NCI-H82 (cell line): ENCODE measurements around the gene XIRP2.
"Not testable (repeated sequence)": the region's sequence is repeated elsewhere in the genome, so short reads cannot be mapped to it uniquely, and the experiment has no call there.

Experiments used
- DNase-seq: peaks from one replicate; lab custom pipeline; 2025; lab: John Stamatoyannopoulos, UW

The XIRP2 gene

GRCh38 chr2:167048829-167049228, 160.5 kb downstream of the XIRP2 start:
- DNase-seq, result peak; percentile 80

DNA sequence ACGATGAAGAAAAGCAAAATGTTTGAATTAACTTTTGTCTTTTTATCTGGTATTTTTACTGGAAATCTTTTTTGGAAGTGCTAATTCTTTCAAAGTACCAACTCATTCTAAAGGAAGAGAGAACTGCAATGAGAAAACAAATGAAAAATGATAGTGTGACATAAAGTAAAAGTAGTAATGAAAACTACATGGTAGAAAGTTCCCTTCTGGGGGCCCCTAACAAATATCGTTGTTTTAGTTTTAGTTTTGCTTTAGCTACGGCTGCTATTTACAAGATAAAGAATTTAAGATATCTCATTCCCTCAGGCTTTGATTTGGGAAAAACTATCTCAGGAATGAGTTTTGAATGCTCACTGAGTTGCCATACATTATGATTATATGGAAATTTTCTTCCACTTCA, 161.4 kb downstream of the XIRP2 start:
- no peak for DNase-seq

GRCh38 chr2:167052825-167053224, 164.5 kb downstream of the XIRP2 start:
- DNase-seq, result no peak

GRCh38 chr2:167054881-167055280, 166.6 kb downstream of the XIRP2 start:
- DNase-seq, result no peak

DNA sequence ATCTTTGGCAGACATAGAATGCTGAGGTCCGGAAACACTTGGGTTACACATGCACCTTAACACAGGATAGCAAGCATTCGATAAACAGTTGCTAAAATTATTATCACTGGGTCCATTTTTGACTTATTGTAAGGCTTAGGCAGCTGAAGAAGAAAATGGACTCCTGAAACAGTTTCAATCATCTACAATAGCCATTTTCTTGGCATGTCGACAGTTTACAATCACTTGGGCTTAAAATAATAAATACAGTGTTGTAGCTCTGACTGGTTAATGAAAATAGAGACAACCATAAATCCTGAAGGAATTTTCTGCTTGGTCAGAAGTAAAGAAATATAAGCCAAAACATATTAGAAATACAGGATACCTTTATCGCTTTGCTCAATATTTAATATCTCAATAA, 169.2 kb downstream of the XIRP2 start:
- no peak for DNase-seq

DNA sequence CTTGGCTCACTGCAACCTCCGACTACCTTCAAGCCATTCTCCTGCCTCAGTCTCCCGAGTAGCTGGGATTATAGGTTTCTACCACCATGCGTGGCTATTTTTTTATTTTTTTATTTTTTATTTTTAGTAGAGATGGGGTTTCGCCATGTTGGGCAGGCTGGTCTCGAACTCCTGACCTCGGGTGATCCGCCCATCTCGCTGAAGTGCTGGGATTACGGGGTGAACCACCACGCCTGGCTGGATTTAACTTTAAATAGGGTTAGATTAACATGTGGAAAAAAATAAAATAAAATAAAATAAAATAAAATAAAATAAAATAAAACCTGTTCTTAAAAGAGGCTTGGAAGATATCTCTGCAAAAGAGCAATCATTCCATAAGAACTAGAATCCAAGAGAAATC, 170.9 kb downstream of the XIRP2 start:
- DNase-seq, result no peak

DNA sequence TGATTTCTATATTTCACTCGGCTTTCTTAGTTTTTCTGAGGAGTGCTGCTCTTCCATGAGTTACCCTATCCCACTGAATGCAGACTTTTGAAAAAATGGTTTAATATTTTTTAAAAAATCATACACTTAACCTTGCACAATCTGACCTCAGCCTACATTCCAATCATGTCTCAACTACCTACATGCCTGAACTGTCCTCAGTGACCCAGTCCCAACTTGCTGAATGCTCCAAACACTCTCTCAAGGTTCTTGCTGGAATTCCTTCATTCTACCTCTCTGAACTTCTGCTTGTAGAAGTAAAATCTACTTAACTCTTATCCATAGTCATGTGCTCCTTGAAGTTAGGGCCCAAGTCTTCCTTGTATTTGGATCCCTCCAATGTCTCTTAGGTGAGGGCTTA, 181.6 kb downstream of the XIRP2 start:
- no peak for DNase-seq

DNA sequence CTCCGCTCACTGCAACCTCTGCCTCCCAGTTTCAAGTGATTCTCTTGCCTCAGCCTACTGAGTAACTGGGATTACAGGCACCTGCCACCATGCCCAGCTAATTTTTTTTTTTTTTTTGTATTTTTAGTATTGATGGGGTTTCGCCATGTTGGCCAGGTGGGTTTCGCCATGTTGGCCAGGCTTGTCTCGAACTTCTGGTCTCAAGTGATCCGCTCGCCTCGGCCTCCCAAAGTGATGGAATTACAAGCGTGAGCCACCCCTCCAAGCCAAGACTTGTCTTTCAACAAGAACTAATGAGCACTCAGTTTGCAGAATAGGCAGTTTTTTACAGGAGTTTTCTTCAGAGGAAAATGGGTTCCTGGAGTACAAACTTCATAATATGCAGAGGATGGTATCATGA, 187.4 kb downstream of the XIRP2 start:
- not testable (repeated sequence) for DNase-seq

DNA sequence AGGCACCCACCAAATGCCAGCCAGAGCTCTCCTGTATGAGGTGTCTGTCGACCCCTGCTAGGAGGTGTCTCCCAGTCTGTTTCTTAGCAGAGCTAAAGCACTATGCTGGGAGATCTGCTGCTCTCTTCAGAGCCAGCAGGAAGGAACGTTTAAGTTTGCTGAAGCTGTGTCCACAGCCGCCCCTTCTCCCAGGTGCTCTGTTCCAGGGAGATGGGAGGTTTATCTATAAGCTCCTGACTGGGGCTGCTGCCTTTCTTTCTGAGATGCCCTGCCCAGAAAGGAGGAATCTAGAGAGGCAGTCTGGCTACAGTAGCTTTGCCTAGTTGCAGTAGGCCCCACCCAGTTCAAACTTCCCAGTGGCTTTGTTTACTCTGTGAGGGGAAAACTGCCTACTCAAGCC, 210.7 kb downstream of the XIRP2 start:
- DNase-seq, result not testable (repeated sequence)

GRCh38 chr2:167100506-167100905, 212.2 kb downstream of the XIRP2 start:
- DNase-seq, result no peak

DNA sequence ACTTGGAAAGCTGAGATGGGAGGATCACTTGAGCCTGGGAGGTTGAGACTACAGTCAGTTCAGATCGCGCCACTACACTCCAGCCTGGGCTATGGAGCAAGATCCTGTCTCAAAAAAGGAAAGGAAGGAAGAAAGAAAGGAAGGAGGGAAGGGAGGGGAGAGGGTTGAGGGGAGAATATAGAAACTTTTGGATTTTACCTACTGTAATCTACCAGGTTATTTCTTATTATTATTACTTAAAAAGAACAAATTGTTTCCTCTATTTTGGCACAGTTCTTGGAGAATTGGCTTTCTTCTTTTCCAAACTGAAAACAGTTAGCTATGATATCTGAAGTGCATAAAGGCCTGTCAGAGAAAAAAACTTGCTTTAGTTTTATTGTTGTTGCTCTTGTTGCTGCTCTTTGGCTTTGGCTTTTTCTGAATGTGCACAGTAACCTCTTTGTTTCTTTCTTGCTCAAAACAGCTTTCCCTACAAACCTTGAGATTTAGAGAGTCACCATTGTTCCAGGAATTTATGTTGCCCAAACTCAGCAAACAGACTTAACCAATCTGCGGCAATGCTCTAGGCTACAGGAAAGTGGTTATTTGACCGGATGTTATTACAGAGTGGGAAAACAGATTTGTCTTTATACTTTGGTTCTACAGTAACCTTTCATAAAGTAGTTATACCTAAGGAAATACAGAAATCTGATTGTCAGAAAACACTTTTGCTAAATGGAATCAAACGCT, 214.9 kb downstream of the XIRP2 start:
- DNase-seq, result no peak

DNA sequence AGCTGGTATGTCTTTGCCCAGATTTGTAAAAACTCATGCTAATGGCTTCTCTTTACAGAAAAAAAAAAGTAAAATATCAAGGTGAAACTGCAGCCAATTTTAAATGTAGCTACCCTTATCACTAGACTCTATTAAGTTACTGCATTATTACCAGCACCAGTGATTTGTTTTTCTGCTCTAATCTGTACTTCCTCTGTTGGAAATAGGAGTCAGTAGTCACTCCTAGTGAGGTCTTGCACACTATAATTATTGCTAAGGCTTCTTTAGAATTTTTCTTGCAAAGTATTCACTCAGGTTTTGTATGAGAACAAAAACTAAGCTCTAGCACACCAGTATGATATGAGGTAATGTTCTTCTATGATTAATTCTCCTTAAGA, 215.5 kb downstream of the XIRP2 start:
- no peak for DNase-seq

GRCh38 chr2:167104691-167105090, 216.4 kb downstream of the XIRP2 start:
- no peak for DNase-seq

DNA sequence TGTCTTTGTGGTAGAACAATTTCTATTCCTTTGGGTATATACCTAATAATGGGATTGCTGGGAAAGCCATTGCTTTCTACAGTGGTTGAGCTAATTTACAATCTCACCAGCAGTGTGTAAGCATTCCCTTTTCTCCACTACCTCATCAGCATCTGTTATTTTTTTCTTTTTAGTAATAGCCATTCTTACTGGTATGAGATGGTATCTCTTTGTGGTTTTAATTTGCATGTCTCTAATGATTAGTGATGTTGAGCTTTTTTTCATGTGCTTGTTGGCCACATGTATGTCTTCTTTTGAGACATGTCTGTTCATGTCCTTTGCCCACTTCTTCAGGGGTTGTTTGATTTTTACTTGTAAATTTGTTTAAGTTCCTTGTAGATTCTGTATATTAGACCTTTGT, 221.4 kb downstream of the XIRP2 start:
- not testable (repeated sequence) for DNase-seq

DNA sequence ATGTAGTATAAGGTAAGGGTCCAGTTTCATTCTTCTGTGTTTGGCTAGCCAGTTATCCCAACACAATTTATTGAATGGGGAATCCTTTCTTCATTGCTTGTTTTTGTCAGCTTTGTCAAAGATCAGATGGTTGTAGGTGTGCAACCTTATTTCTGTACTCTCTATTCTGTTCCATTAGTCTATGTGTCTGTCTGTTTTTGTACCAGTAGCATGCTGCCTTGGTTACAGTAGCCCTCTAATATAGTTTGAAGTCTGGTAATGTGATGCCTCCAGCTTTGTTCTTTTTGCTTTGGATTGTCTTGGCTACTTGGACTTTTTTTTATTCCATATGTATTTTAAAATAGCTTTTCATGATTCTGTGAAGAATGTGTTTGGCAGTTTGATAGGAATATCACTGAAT, 222.1 kb downstream of the XIRP2 start:
- no peak for DNase-seq

DNA sequence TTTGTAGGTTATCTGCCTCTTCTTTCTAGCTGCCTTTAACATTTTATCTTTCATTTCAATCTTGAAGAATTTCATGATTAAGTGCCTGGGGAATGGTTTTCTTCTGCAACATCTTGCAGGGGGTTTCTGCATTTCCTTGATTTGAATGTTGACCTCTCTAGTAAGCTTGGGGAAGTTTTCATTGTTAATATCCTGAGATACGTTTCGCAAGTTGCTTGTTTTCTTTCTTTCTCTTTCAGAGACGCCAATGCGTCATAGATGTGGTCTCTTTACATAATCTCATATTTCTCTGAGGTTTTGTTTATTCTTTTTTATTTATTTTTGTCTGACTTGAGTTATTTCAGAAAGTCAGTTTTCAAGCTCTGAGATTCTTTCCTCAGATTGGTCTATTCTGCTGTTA, 225.7 kb downstream of the XIRP2 start:
- DNase-seq, result no peak

DNA sequence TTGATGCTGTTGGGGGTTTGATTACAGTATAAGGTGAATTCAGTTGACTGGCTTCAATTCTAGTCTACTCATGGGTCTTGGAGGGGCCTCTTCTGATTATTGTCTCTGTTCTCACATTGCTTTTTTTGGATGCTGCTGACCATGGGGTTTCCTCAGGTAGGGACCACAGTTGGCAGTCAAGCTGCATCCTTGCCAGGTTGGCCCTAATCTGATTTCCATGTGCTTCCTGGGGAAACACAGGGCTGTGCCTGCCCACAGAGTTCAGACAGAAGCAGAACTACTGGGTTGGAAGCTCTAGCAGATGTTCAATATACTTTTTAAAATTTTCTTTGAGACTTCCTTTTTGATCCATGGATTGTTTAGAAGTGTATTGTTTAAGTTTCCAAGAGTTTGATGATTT, 227.3 kb downstream of the XIRP2 start:
- DNase-seq, result no peak

DNA sequence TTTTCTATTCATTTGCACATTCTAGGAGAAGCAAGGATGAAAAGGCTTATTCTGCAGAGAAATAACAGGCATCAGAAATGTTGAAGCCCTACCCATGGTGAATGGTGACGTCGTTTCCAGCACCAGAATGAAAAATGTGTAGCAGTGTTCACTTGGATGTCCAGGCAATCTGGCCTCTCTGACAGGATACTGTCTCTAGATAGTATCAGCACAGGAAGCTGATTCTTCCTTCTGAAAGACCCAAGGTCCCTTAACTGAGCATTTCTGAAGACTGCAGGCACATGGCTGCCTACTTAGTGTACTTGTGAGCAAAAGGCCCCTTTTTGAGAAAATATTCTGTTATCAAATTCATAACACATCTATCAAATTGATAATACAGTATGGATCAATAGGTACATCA, 234.1 kb downstream of the XIRP2 start:
- DNase-seq, result no peak

- no peak for DNase-seq
Observed at GRCh38 chr2:167126165-167126564, 237.9 kb downstream of the XIRP2 start.

DNA sequence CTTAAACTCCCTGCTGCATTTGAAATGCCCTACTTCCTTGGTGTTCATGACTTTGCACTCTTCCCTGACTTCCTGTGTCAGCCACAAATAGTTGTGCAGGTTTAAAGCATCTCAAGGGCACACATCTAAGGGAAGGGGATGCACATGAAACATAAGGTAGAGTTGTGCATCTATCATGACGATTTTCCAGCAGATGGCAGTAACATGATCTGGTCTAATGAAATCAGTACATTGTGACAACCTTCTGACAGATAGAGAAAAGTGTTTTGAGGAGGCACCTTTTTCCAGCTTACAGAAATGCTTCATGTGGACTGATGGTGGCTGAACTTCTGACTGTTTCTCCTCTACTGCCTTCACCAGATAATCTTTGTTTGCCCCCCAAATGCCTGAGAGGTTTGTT, 238.9 kb downstream of the XIRP2 start:
- DNase-seq, result peak; percentile 82

DNA sequence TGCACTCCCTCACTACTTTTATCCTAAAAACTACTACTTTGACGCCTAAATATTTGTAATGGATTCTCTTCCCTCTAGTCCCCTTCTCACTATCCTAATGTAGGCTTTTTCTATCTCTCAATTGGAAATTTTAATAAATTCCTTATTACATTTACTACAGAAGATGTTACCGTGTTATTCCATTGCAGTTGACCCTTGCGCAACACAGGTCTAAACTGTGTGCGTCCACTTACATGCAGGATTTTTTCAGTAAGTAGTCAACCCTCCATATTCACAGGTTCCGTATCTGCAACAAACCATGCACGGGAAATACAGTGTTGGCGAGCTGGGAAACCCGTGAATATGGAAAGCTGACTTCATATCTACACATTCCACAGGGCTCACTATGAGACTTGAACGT, 239.8 kb downstream of the XIRP2 start:
- DNase-seq, result no peak

GRCh38 chr2:167132066-167132465, 243.8 kb downstream of the XIRP2 start:
- DNase-seq, result no peak

GRCh38 chr2:167132906-167133555, 244.8 kb downstream of the XIRP2 start:
- peak; percentile 79 for DNase-seq

- DNase-seq, result no peak
Observed at GRCh38 chr2:167133614-167134013, 245.3 kb downstream of the XIRP2 start.
